Sciatic nerve (tissue), 2 donors: ENCODE results near the gene ARHGEF17. TPM values are rescaled to one million over a fixed set of nuclear protein-coding genes. Genes with fewer than 3 reads are reported as not detected.

Experiments used
- ATAC-seq: fragments of 200-7000 bp; cut with Tn5 transposase; one replicate; pipeline ENCODE4 v1.9.1; 2020; ENCODE audit warnings: mild to moderate bottlenecking, moderate library complexity
- DNase-seq: peaks from one replicate; pipeline ENCODE4 v3.0.0-alpha.2; 2020; ENCODE audit warnings: low spot score
- intact Hi-C: fragments of 100-400 bp; cut with DNase I; formaldehyde crosslinking; loops from one replicate; pipeline ENCODE4 v1.14.2; 2022
- total RNA-seq: library from RNA; stranded (reverse); fragmentation: NEBNext Ultra II Directional; extraction: Animal tissue kit (Norgen Biotek cat#: 25700); gene quantifications from one replicate; pipeline ENCODE4 v1.2.1, GENCODE V29; 2021
- donor health status: DM: no; HTN: no; CAD: no.
- donor health status: DM: no; HTN: no; CAD: no.

ARHGEF17 gene
- total RNA-seq, 1 donor from 2014 or later: 110 TPM

DNA sequence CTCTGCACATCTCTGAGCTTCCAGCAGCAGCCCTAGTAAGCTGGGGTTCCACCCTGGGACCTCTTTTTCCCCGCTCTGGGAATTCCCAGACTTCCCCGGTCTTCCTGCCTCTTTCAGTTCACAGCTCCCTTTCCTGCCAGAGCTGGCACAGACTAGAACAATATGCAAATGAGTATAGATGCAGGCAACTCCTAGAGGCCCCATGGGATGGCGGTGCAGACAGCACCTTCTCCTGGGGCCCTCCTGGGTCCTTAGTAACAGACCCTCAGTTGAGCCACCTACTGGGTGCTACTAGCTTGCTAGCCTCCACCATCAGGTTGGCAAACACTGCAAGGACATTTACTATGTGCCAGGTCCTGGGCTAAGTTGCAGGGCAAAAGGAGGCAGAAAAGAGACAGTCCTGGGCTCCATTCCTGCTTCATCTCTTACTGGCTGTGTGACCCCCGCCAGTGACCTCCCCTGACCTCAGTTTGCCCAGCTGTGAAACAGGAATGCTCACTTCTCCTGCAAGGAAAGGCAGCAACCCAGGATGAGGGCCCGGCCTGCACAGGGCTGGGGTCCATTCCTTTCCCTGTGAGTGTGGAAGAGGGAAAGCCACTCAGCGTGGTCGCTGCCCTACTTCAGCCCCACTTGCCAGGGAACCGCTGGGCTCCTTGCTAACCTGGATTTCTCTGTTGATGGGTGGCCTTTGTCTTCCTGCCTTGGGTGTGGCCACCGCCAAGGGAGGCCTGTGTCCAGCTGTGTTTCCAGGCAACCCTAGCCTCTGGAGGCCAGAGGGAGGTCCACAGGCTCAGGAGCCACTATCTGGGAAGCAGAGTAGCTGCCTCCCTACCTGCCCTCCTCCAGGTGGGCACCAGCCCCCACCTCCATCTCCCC lies 75.4 kb downstream of the ARHGEF17 start:
- DNase-seq (no peak), ATAC-seq (peak; percentile 7)
- intact Hi-C loops: no loop called here

DNA sequence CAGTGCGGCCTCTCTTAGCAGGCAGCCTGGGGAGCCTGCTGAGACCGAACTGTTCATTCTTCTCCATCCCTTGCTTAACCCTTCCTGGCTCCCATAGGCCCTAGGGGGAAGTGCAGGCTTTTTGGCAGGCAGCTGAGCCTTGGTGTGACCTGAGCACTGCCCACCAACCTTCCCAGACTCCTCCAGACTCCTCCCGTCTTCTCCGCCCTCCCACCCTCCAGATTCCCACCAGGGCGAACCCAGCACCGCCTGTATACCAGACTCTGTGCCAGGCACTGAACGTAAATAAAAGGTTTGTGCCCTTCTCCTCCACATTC lies 76.0 kb downstream of the ARHGEF17 start:
- intact Hi-C loops: no loop called here
- no peak for ATAC-seq
- DNase-seq: no peak

DNA sequence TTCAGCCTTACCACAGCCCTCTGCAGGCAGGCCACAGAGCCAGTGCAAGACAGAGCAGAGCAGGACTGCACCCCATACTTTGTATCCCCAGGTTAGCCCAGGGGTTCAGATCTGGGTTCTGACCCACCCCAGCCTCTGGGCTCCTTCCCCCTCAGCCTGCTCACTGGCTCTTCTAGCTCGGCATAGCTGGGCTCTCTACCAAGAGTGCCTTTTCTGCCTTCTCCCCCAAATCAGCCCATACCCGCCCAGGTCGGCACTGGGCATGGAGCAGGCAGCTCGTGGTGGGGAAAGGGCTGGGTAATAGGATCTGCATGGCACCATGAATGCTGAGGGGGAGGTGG lies 76.4 kb downstream of the ARHGEF17 start:
- intact Hi-C loops: no loop called here
- peak; percentile 1 for ATAC-seq
- no peak for DNase-seq

DNA sequence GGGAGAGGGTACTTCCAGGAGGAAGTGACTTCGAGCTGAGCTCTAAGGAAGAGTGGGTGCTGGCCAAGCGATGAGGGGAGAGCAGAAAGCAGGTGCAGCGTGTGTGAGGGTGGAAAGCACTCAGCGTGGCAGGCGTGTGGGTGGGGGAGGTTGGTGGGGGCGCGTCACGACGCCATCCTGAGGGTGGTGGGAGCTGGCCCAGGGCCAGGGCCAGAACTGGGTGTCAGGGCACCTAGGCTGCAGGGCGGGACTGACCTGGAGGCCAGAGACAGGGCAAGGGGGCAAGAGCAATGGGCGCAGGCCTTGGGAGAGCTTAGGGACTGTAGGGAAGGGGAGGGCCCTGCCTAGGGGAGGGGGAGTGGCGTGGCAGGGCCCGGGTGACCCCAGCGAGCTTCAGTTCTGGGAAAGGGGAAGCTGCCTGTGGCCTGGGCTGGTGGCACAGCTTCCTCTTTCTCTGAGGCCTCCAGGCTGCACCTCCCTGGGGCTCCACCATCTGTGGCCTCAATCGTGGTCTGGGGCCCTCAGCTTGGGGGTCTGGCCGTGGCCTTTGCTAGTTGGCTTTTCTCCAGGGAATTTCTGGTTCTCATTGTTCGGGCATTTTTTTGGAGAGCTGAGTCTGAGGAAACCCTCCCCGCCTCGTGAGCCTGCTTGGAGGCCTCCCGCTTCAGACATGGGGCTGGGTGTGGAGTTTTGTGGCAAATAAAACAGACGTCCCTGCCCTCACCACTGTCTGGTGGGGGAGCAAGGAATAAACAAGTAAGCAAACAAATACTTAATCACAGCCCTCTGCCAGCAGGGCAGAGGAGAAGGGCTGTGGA lies 77.0 kb downstream of the ARHGEF17 start:
- intact Hi-C loops: no loop called here
- ATAC-seq (peak; percentile 79), DNase-seq (peak; percentile 81)

DNA sequence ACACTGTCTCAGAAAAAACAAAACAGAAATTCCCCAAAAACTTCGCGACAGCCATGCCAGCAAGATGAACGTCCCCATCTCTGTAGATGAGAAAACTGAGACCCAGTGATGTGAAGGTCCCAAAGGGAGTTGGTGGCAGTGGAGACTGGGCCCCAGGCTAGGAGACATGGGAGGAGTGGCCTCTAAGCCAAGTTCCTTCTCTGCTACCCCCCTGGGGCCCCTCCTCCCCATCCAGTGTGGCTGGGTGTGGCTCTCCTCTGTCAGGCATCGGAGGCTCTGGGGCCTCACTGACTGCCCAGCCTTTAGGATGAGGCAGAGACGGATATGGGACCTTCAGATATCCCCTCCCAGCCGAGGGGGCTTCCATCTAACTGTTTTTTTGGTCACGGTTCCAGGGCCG lies 77.9 kb downstream of the ARHGEF17 start:
- no peak for DNase-seq
- intact Hi-C loops: no loop called here
- ATAC-seq: no peak

DNA sequence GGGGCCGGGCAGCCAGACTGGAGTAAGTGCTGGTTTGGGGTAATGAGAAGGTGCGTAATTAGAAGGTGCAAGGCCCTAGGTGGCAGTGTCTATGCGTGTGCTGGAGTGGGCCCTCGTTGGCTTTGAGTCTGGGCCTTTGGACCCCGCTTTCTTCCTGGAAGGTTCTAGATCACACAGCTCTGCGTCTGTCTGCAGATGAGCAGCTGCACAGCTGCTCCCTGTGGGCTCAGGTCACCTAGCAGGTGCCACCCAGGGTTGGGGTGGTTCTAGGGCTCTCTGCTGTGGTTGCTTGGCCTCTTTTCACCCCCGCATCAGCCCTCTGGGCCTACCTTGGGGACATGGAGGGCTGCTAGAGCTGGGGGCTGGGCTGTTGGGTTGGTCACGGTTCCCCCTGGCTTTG lies 78.5 kb downstream of the ARHGEF17 start:
- no peak for DNase-seq
- intact Hi-C loops: no loop called here
- ATAC-seq: no peak

DNA sequence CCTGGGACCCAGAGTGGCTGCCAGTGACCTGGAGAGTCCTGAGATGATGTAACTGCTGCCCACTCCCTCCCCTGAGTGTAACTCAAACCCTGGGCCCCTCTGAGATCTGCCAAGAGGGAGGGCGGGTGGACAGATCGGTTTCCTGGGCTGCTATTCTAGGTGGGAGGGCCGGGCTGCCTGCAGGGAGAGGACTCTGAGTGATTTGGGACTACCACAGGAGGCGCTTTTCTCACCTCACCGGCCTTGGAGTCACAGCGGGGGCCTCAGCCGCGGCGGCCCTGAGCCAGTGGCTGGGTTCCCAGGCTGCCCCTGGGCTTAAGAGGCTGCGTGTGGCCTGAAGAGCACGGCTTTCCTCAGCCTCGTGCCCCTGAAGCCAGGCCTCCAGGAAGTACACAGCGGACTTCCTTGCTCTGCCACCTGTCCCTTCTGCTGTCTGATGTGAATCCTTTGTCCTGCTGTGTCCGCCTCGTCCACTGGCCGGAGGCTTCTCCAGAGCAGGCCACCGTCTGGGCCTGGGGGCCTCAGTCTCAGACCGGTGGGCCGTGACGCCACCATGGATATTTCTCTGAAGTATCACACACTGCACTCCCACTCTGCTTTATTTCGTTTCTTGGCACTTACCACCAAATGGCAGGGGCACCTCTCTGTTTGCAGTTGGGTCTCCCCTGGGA lies 79.7 kb downstream of the ARHGEF17 start:
- DNase-seq: no peak
- intact Hi-C loops: no loop called here
- no peak for ATAC-seq

DNA sequence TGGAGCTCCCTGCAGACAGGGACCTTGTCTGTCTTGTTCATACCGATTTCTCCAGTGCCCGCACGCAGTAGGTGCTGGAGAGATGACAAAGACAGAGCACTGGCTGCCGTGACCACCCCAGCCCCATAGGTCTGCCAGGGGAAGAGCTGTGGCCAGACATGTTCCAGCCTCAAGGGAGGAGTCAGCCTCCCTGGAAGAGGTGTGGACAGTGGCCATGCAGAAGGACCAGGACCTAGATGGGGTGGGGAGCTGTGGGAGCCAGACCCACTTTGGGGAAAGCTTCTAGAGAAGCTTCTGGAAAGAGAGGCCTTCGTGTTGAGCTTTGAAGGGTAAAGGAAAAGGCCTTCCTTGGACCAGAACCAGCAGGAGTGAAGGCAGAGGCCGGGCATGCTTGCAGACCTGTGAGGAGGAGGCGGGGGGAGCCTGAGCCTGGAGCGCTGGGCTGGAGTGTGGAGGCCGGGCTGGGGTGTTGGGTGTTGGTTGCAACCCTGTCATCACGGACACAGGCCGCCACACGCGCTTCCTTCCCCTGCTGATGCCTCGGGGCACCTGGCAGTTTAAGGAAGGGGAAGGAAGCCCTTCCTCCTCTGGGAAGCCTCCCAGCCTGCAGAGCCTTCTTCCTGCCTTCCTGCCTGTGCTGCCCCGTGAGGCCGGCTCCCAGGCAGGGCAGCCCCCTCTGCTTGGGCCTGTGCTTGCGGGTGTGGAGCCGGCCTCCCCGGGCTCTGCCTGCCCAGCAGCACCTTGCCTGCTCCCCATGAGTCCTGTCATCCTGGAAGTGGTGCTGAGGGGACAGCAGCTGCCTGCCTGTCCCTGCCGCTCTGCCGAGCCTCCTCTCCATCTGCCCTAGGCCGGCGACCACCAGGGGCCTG lies 80.4 kb downstream of the ARHGEF17 start:
- DNase-seq: no peak
- intact Hi-C loops: no loop called here
- no peak for ATAC-seq

DNA sequence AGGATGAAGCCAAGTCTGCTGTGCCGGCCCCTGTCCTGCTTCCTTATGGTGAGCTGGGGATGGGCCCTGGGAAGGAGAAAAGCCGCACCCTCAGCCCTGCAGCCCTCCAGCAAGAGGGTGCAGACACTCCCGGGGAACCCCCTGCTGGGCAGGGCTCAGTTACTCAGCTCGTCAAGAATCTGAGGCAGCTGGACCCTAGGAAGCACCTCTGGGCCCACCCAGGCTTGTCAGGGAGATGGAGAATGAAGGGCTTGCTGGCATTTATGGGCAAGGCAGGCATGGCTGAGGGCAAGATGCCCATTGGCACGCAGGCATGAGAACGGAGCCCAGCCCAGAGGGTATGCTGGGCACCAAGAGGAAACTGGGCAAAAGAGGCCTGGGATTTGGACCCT lies 81.1 kb downstream of the ARHGEF17 start:
- intact Hi-C loops: no loop called here
- ATAC-seq: no peak
- no peak for DNase-seq

DNA sequence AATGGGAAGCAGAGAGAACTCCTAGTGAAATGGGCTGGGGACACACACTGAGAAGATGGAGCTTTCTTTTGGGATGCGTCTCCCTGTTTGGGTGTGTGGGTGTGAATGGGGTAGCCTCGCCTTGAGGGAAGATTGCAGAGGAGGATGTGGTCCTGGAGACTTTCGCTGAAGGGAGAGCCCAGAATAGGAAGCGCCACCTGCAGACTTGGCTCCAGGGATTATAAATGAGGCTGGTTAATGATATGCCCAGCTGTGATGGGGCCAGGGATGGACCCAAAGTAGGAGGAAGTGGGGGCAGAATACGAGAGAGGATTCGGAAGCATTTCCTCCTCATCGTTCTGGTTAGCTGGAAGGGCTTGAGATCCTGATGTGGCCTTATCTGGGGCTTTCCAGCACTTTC lies 81.8 kb downstream of the ARHGEF17 start:
- DNase-seq (no peak), ATAC-seq (no peak)
- intact Hi-C loops: loop anchor here (5.0 kb wide), 1 partner anchor 93 kb away; no protein-coding TSS in a partner anchor

DNA sequence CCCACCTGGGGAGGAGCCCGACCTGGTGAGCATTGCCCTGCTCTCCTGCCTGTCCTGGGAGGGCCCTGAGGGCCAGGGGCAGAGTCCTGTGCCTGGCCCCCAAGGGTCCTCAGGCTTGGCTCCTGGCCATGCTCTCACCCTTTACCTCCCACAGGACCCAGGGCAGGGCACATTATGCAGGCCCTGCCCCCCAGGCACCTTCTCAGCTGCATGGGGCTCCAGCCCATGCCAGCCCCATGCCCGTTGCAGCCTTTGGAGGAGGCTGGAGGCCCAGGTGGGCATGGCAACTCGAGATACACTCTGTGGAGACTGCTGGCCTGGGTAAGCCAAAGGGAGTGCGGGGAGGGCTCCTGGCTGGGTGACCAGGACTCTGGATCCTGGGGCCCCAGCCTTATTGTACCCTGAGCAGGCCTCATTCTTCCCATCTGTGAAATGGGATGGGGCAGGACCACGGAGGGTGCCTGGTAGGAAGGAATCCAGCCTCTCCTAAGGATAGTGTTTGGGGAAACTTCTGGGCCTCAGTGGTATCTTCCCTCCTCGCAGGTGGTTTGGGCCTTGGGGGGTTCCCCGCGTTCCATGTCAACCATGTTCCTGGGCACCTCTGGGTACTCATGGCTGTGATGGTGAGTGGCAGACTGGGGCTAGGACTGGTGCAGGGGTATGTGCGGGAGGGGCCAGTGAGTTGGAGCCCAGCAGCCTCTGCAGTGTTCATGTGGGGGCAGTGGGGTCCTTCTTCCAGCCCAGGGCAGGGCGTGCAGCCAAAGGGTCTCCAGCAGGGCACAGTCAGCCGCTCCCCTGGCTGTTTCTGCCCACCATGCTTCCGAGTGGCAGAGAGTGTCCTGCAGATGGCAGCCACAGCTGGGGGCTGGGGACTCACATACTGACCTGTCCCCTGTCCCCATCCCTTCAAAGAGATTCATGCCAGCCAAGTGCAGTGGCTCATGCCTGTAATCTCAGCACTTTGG lies 82.8 kb downstream of the ARHGEF17 start:
- DNase-seq (no peak), ATAC-seq (no peak)
- intact Hi-C loops: loop anchor here (5.0 kb wide), 1 partner anchor 94 kb away; no protein-coding TSS in a partner anchor

DNA sequence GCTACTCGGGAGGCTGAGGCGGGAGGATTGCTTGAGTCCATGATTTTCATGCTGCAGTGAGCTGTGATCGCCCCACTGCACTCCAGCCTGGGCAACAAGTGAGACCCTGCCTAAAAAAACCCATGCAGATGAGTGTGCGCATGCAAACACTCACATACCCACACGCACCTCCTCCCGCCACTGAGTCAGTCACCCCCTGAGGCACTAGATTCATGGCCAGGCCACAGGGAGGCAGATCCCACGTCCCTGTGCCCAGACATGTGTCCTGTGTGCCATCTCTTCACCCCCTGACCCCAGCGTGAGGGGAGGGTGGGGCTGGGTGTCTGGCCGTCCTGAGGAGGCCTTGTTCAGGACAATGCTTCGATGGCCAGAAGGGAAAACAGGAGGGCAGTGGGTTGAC lies 83.6 kb downstream of the ARHGEF17 start:
- DNase-seq (no peak), ATAC-seq (no peak)

DNA sequence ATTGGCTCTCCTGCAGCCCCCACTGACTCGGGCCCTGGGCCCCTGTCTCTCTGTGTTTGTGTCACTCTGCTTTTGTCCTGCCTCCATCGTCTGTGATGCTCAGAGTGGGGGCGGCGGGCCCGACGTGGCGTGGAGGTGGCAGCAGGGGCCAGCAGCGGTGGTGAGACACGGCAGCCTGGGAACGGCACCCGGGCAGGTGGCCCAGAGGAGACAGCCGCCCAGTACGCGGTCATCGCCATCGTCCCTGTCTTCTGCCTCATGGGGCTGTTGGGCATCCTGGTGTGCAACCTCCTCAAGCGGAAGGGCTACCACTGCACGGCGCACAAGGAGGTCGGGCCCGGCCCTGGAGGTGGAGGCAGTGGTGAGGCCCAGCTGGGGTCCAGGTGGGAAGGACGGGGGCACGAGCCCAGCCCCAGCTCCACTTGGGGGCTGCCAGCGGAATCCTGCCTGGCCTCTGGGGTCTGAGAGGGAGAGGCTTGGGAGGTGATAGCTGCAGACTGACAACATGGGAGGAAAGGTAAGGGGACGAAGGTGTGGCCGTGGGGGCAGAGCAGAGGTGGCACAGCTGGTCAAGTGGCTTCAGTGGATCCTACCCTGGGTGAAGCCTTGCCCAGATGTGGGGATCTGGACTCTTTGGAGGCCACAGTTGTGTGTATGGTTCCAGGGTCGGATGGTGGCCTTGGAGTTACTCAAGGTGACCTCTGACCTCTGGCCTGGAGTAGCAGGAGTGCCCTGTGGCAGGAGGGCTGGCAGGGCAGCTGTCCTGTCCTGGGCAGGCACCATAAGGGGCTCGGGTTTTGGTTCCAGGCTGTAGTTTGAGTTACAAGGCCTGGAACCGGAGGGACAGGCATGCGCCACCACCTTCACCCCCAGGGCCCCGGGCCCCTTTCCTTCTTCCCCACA lies 84.3 kb downstream of the ARHGEF17 start:
- intact Hi-C loops: loop anchor here (5.0 kb wide), 1 partner anchor 95 kb away; no protein-coding TSS in a partner anchor
- DNase-seq: no peak
- ATAC-seq: no peak

More for the DNA sequence above, 83.6 kb downstream of the ARHGEF17 start:
- intact Hi-C loops: loop anchor here (5.0 kb wide), 1 partner anchor 94 kb away; no protein-coding TSS in a partner anchor

DNA sequence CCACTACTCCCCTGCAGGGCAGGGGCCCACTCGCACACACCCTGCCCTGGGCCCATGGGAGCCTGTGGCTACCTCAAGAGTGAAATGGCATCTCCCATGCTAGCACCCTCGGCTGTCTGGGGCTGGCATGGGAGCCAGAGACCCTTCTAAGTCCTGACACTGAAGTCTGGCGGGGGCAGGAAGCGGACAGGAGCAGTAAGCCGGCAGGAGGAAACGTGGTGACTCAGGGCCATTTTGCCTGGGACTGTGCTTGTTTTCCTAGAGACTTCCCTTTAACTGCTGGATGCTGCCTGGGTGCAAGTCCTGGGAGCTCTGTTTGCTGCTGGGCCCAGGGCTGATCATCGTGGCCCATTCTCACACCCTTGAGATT lies 84.9 kb downstream of the ARHGEF17 start:
- DNase-seq (no peak), ATAC-seq (no peak)
- intact Hi-C loops: loop anchor here (5.0 kb wide), 1 partner anchor 96 kb away; no protein-coding TSS in a partner anchor

DNA sequence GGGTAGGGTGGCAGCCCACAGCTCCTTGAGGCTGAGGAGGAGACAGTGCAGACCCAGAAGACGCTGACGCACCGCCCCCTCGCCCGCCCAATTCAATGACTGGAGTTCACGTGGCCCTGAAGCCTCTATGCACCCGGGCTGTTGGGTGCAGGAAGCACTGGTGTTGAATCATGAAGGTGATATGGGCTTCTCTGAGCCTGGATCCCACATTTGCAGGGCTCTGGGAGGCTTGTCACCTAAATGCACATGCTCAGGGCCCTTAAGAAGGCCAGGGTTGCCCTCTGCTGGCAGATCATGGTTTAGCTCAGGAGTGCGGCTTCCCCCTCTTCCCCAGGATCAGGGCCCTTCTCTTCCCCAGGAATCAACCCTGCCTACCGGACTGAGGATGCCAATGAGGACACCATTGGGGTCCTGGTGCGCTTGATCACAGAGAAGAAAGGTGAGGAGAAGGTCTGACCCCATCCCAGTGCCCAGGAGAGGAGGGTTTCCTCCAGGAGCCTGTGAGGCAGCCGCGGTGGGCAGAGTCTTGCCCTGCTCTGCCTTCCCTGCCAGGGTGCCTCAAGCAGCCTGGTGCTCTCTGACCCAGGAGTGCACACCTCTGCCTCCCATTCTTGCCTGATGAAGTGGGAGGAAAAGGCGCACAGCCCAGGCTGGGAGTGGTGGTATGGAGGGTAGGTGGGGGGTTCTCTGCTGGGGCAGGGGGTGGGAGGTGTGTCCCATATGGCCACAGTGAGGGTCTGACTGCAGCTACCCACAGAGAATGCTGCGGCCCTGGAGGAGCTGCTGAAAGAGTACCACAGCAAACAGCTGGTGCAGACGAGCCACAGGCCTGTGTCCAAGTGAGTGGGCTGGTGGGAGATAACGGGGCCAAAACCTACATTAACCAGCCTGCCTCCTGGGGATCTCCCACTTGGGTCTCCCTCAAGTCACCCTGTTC lies 85.7 kb downstream of the ARHGEF17 start:
- intact Hi-C loops: loop anchor here (5.0 kb wide), 1 partner anchor 96 kb away; no protein-coding TSS in a partner anchor

More for the DNA sequence above, 85.7 kb downstream of the ARHGEF17 start:
- ATAC-seq: peak; percentile 75
- DNase-seq: peak; percentile 85
